ENCODE data around the gene CLTC.

Gene CLTC

DNA sequence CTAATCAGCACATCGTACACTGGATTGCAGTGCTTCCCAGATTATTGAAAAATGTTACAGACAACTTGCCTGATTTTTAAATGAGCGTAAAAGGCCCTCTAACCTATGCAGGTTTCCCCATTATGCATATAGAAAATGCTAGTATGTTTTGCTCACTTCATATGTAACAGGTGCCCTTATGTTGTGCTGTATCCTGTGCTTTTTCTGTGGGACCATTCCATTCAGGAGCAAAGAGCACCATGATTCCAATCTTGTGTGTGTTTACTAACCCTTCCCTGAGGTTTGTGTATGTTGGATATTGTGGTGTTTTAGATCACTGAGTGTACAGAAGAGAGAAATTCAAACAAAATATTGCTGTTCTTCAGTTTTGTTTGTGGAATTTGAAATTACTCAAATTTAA lies 74.6 kb downstream of the CLTC start:
- TF ChIP-seq, protein P1, sequence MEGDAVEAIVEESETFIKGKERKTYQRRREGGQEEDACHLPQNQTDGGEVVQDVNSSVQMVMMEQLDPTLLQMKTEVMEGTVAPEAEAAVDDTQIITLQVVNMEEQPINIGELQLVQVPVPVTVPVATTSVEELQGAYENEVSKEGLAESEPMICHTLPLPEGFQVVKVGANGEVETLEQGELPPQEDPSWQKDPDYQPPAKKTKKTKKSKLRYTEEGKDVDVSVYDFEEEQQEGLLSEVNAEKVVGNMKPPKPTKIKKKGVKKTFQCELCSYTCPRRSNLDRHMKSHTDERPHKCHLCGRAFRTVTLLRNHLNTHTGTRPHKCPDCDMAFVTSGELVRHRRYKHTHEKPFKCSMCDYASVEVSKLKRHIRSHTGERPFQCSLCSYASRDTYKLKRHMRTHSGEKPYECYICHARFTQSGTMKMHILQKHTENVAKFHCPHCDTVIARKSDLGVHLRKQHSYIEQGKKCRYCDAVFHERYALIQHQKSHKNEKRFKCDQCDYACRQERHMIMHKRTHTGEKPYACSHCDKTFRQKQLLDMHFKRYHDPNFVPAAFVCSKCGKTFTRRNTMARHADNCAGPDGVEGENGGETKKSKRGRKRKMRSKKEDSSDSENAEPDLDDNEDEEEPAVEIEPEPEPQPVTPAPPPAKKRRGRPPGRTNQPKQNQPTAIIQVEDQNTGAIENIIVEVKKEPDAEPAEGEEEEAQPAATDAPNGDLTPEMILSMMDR (IDR thresholded peaks at IDR 0.05; ENCODE audit: low read depth, low read length): no peak
- H3K4me3 ChIP-seq (ENCODE audit: low read depth, low read length): no peak overlapping the region

DNA sequence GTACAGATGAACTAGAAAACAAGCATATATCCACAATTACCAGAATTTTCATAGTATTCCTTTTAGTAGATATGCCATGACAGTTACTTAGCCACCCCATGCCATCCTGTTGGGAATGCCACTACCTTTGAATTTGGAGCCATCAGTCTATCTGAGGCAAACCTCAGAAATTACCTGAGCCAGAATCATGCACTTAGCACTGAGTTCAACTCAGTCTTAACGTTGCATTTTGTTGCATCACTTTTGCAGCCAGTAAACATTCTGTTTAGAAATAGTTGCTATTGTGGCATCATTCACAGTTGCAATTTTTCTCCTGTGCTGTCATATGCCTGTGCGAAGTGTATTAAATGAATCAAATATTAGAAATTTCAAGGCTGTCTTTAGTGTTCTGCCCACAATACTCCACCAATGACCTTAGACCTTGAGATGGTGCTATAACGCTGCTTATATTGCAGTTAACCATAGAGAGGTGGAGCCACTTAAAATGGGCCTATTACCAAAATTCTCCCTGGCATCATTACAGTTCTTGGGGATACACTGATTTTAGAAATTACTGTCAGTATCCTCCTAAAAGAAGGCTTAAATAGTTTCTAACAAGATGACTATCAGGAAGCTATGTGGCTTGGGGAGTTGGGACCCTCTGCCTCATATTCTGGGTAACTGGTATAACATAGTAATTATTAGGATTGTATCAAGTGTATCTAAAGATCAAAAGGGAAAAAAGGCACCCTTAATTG lies 76.4 kb downstream of the CLTC start:
- TF ChIP-seq, protein P1 (IDR thresholded peaks at IDR 0.05; ENCODE audit: low read depth, low read length): no peak

GRCh38 chr17:59696682-59697277 lies 77.1 kb downstream of the CLTC start:
- H3K4me3 ChIP-seq (ENCODE audit: low read depth, low read length): no peak overlapping the region
- TF ChIP-seq, protein P1 (IDR thresholded peaks at IDR 0.05; ENCODE audit: low read depth, low read length): no peak

More for the DNA sequence above, 76.4 kb downstream of the CLTC start:
- no peak overlapping the region for H3K4me3 ChIP-seq (ENCODE audit: low read depth, low read length)

DNA sequence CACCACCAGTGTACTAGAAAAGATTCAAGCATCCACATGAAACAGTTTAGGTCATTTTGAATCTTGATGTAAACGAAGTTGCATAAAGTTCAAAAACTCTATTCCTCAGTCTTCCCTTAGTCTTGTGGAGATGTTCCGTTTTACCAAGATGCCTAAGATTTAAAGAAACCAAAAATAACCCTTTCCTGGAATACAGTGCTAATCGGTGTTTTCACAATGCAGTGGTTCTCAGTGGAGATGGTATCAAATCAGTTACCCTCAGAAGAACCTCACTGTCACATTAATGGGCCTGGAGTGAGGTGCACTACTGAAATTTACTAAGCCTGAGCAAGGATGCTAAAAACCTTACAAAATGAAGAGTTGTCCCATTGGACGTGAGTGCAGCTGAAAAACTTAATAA lies 78.4 kb downstream of the CLTC start:
- no peak overlapping the region for H3K4me3 ChIP-seq (ENCODE audit: low read depth, low read length)

DNA sequence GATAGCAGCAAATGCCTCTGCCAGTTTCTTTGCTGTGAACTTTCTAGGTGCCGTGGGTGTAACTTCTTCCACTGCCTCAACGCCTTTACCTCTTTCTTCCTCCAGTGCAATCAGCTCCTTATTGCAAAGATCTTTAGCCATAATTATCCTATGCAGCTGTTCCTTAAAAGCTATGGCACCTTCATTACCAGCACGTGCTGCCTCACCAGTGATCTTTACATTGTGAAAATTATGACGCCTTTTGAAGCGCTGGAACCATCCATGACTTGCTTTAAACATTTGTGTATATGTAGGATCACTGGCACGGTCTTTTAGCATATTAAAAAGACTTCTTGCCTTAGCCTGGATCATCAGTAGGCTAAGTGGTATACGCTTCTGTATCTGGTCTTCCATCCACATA lies 79.5 kb downstream of the CLTC start:
- no peak overlapping the region for H3K4me3 ChIP-seq (ENCODE audit: low read depth, low read length)
- TF ChIP-seq, protein P1 (IDR thresholded peaks at IDR 0.05; ENCODE audit: low read depth, low read length): no peak

More for the DNA sequence above, 78.4 kb downstream of the CLTC start:
- TF ChIP-seq, protein P1 (IDR thresholded peaks at IDR 0.05; ENCODE audit: low read depth, low read length): no peak

GRCh38 chr17:59699786-59700185 lies 80.1 kb downstream of the CLTC start:
- no peak overlapping the region for H3K4me3 ChIP-seq (ENCODE audit: low read depth, low read length)
- TF ChIP-seq, protein P1 (IDR thresholded peaks at IDR 0.05; ENCODE audit: low read depth, low read length): no peak

DNA sequence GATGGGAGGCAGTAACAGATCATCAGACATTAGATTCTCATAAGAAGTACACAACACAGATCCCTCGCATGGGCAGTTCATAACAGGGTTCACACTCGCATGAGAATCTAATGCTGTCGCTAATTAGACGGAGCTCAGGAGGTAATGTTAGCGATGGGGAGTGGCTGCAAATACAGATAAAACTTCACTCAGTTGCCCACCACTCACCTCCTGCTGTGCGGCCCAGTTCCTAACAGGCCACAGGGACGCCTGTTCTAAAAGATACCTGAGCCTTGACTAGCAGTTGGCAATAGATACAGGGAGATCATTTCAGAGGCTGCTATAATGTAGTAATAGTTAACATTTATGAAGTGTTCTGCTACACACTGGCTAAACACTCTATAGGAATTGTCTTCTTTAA lies 82.6 kb downstream of the CLTC start:
- TF ChIP-seq, protein P1 (IDR thresholded peaks at IDR 0.05; ENCODE audit: low read depth, low read length): no peak
- H3K4me3 ChIP-seq (ENCODE audit: low read depth, low read length): no peak overlapping the region
